Transverse colon (tissue), 3 donors: ENCODE data around the gene ZFHX3.

Experiments used
- POLR2A ChIP-seq: fragments of 450-650 bp; IDR thresholded peaks from one replicate; pipeline ENCODE4 v1.6.1; 2016; ENCODE audit warnings: antibody characterized with exemption, mild to moderate bottlenecking, moderate library complexity
- TF ChIP-seq, protein P1 (sequence below), 5 experiments: fragments of 200-600 bp in 3 of 5; fragments of 450-650 bp in 2 of 5; sonication (generic) in 3 of 5; IDR thresholded peaks; 1 replicate in 2 of 5; 2 replicates in 3 of 5; pipeline ENCODE4 v1.5.1; 2016 to 2017; ENCODE audit warnings: antibody characterized with exemption in 5 of 5, inconsistent platforms in 3 of 5, mild to moderate bottlenecking in 2 of 5, moderate library complexity in 1 of 5

- TF ChIP-seq, protein P1, sequence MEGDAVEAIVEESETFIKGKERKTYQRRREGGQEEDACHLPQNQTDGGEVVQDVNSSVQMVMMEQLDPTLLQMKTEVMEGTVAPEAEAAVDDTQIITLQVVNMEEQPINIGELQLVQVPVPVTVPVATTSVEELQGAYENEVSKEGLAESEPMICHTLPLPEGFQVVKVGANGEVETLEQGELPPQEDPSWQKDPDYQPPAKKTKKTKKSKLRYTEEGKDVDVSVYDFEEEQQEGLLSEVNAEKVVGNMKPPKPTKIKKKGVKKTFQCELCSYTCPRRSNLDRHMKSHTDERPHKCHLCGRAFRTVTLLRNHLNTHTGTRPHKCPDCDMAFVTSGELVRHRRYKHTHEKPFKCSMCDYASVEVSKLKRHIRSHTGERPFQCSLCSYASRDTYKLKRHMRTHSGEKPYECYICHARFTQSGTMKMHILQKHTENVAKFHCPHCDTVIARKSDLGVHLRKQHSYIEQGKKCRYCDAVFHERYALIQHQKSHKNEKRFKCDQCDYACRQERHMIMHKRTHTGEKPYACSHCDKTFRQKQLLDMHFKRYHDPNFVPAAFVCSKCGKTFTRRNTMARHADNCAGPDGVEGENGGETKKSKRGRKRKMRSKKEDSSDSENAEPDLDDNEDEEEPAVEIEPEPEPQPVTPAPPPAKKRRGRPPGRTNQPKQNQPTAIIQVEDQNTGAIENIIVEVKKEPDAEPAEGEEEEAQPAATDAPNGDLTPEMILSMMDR (IDR thresholded peaks at IDR 0.05) = no peak
- TF ChIP-seq POLR2A = no peak
These were observed 259.6 kb downstream of the ZFHX3 start for GRCh38 chr16:72788269-72788809.
